ENCODE data around the gene KIR3DL1.
"Not testable (repeated sequence)": the region's sequence is repeated elsewhere in the genome, so short reads cannot be mapped to it uniquely, and the experiment has no call there.

KIR3DL1 gene

GRCh38 chr19:54806516-54806838 lies 9.8 kb upstream of the KIR3DL1 start:
- Histone ChIP-seq H3K9me3 (ENCODE audit: low read depth, low read length) (no peaks in the 10 kb centered on the region), H3K27ac (no peak overlapping the region), H3K4me3 (no peak overlapping the region), H3K9ac (ENCODE audit: insufficient read length) (no peak overlapping the region), H3K36me3 (ENCODE audit: insufficient read depth, low read length) (no peaks in the 10 kb centered on the region)
- TF ChIP-seq EZH2 (IDR thresholded peaks at IDR 0.05) (no peak), POLR2AphosphoS5 (IDR thresholded peaks at IDR 0.05; ENCODE audit: borderline replicate concordance, low read depth, low read length) (no peak), FOXP2 (optimal IDR thresholded peaks at IDR 0.05; ENCODE audit: control extremely low read depth, extremely low read length, insufficient read depth) (no peak)
- DNase-seq (ENCODE audit: low read depth, low spot score), result no peak

- H3K27ac ChIP-seq; H3K9ac ChIP-seq (ENCODE audit: insufficient read length); H3K9me3 ChIP-seq (ENCODE audit: low read depth, low read length); DNase-seq (ENCODE audit: low read depth, low spot score); H3K4me3 ChIP-seq; H3K36me3 ChIP-seq (ENCODE audit: insufficient read depth, low read length): not testable (repeated sequence)
Measured at GRCh38 chr19:54814571-54814970, 1.7 kb upstream of the KIR3DL1 start.

GRCh38 chr19:54817670-54818536 lies 1.6 kb downstream of the KIR3DL1 start:
- Histone ChIP-seq H3K9ac (ENCODE audit: insufficient read length) (no peak overlapping the region), H3K4me3 (no peak overlapping the region), H3K36me3 (ENCODE audit: insufficient read depth, low read length) (no peaks in the 10 kb centered on the region), H3K27ac (no peak overlapping the region), H3K9me3 (ENCODE audit: low read depth, low read length) (no peaks in the 10 kb centered on the region)
- DNase-seq (ENCODE audit: low read depth, low spot score), result no peak
- TF ChIP-seq EZH2 (IDR thresholded peaks at IDR 0.05) (no peak), FOXP2 (optimal IDR thresholded peaks at IDR 0.05; ENCODE audit: control extremely low read depth, extremely low read length, insufficient read depth) (no peak), POLR2AphosphoS5 (IDR thresholded peaks at IDR 0.05; ENCODE audit: borderline replicate concordance, low read depth, low read length) (no peak)

GRCh38 chr19:54824416-54824815 lies 8.1 kb downstream of the KIR3DL1 start:
- H3K9me3 ChIP-seq (ENCODE audit: low read depth, low read length); DNase-seq (ENCODE audit: low read depth, low spot score); H3K4me3 ChIP-seq; H3K9ac ChIP-seq (ENCODE audit: insufficient read length); H3K27ac ChIP-seq; H3K36me3 ChIP-seq (ENCODE audit: insufficient read depth, low read length): not testable (repeated sequence)

- H3K9me3 ChIP-seq (ENCODE audit: low read depth, low read length); DNase-seq (ENCODE audit: low read depth, low spot score); H3K36me3 ChIP-seq (ENCODE audit: insufficient read depth, low read length); H3K9ac ChIP-seq (ENCODE audit: insufficient read length); H3K4me3 ChIP-seq; H3K27ac ChIP-seq: not testable (repeated sequence)
Measured at GRCh38 chr19:54825326-54825725, 9.1 kb downstream of the KIR3DL1 start.

GRCh38 chr19:54828064-54828463 lies 11.8 kb downstream of the KIR3DL1 start:
- not testable (repeated sequence) for DNase-seq (ENCODE audit: low read depth, low spot score); H3K27ac ChIP-seq; H3K36me3 ChIP-seq (ENCODE audit: insufficient read depth, low read length); H3K4me3 ChIP-seq; H3K9ac ChIP-seq (ENCODE audit: insufficient read length); H3K9me3 ChIP-seq (ENCODE audit: low read depth, low read length)

- H3K9ac ChIP-seq (ENCODE audit: insufficient read length); H3K36me3 ChIP-seq (ENCODE audit: insufficient read depth, low read length); DNase-seq (ENCODE audit: low read depth, low spot score); H3K9me3 ChIP-seq (ENCODE audit: low read depth, low read length); H3K4me3 ChIP-seq; H3K27ac ChIP-seq: not testable (repeated sequence)
Measured at GRCh38 chr19:54832496-54832895, 16.2 kb downstream of the KIR3DL1 start, which contains the start of gene KIR2DS4. Gene KIR2DS4 (plus strand): TSS chr19:54832676.

GRCh38 chr19:54835126-54835525 lies 18.9 kb downstream of the KIR3DL1 start:
- not testable (repeated sequence) for H3K4me3 ChIP-seq; DNase-seq (ENCODE audit: low read depth, low spot score); H3K9me3 ChIP-seq (ENCODE audit: low read depth, low read length); H3K27ac ChIP-seq; H3K36me3 ChIP-seq (ENCODE audit: insufficient read depth, low read length); H3K9ac ChIP-seq (ENCODE audit: insufficient read length)

GRCh38 chr19:54837522-54837921 lies 21.3 kb downstream of the KIR3DL1 start:
- not testable (repeated sequence) for H3K9me3 ChIP-seq (ENCODE audit: low read depth, low read length); DNase-seq (ENCODE audit: low read depth, low spot score); H3K27ac ChIP-seq

GRCh38 chr19:54843171-54843570 lies 26.9 kb downstream of the KIR3DL1 start:
- not testable (repeated sequence) for H3K36me3 ChIP-seq (ENCODE audit: insufficient read depth, low read length); H3K9ac ChIP-seq (ENCODE audit: insufficient read length); DNase-seq (ENCODE audit: low read depth, low spot score); H3K4me3 ChIP-seq; H3K27ac ChIP-seq; H3K9me3 ChIP-seq (ENCODE audit: low read depth, low read length)

More at GRCh38 chr19:54837522-54837921, 21.3 kb downstream of the KIR3DL1 start:
- H3K9ac ChIP-seq (ENCODE audit: insufficient read length); H3K36me3 ChIP-seq (ENCODE audit: insufficient read depth, low read length); H3K4me3 ChIP-seq: not testable (repeated sequence)

GRCh38 chr19:54850061-54850640 lies 33.9 kb downstream of the KIR3DL1 start, which contains the start of gene KIR3DL2:
Gene KIR3DL2 (plus strand): TSS chr19:54850443. CDS start chr19:54850476, 33 bp downstream.
- H3K9ac ChIP-seq (ENCODE audit: insufficient read length); DNase-seq (ENCODE audit: low read depth, low spot score); H3K36me3 ChIP-seq (ENCODE audit: insufficient read depth, low read length); H3K4me3 ChIP-seq; H3K27ac ChIP-seq; H3K9me3 ChIP-seq (ENCODE audit: low read depth, low read length): not testable (repeated sequence)

Data from SK-N-MC (cell line).